Muscle of back (tissue), 11 donors: ENCODE data around the gene KAZN. TPM values are rescaled to one million over a fixed set of nuclear protein-coding genes. Genes with fewer than 3 reads are reported as not detected.
A peak's percentile ranks its signal among the peaks of the same experiment; 100 is the strongest.
"Not testable (repeated sequence)": the region's sequence is repeated elsewhere in the genome, so short reads cannot be mapped to it uniquely, and the experiment has no call there.

Source experiments
- DNase-seq, 3 donors: peaks; one replicate each; pipeline versions ENCODE4 v3.0.0 to v3.0.0-alpha.2; 2013
- polyA plus RNA-seq, 10 donors: library from polyadenylated mRNA; unstranded; fragments of 120-200 nt; gene quantifications; one replicate each; pipeline ENCODE4 v1.2.1, GENCODE V29; 2013; ENCODE audit not compliant: insufficient read length in 10 of 10

Gene KAZN
- polyA plus RNA-seq, 10 donors: 10.8 to 16.9 (median 13.7) TPM

DNA sequence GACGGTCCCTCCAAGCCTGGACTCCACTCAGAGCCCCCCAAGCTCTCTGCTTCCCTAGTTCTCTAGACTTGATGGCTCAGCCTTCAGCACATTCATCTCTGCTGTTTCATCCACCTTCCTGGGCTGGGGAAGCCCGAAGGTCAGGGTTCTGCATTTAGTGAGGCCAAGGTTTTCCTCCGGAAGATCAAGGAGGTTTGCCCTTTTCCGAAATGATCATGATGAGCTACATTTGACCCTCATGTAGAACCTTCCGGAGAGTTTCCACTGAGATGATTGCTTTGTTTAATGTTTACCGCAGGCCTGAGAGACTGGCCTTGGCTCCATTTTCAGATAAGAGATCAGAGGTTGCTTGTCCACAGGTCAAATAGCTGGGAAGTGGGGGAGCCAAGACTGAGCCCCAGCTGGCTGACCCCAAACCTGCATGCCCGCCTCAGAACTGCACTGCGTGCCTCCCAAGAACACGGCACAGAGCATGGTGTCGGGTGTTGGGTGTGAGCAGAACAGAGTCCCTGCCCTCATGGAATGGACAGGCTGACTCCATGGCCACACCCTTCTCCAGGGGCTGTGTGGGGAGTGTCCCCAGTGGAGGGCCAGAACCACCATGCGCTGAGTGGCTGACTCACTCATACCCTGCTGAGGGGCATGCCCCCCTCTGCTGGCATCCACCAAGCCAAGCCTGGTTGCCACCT lies 354.3 kb downstream of the KAZN start:
- DNase-seq: no peak

- no peak for DNase-seq
Measured at GRCh38 chr1:14954210-14954609, 355.7 kb downstream of the KAZN start.

- DNase-seq: no peak
Measured at GRCh38 chr1:14954930-14955329, 356.4 kb downstream of the KAZN start.

- no peak for DNase-seq
Measured at GRCh38 chr1:14955402-14955801, 356.9 kb downstream of the KAZN start.

DNA sequence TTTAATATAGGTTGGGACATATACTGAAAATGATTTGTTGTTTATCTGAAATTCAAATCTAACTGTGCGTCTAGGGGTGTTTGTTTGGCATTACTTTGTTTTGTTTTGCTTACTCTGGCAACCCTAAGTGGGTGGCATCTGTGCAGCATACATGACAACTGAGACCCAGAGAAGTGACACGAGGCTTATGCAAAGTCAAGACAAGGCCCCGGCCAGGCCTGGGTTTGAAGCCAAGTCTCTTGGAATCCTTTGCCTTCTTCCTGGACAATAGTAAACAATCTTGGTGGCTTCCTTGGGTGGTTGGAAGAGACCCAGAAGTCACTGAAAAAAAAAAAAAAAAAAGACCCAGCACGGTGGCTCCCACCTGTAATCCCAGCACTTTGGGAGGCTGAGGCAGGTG lies 357.5 kb downstream of the KAZN start:
- DNase-seq: no peak

DNA sequence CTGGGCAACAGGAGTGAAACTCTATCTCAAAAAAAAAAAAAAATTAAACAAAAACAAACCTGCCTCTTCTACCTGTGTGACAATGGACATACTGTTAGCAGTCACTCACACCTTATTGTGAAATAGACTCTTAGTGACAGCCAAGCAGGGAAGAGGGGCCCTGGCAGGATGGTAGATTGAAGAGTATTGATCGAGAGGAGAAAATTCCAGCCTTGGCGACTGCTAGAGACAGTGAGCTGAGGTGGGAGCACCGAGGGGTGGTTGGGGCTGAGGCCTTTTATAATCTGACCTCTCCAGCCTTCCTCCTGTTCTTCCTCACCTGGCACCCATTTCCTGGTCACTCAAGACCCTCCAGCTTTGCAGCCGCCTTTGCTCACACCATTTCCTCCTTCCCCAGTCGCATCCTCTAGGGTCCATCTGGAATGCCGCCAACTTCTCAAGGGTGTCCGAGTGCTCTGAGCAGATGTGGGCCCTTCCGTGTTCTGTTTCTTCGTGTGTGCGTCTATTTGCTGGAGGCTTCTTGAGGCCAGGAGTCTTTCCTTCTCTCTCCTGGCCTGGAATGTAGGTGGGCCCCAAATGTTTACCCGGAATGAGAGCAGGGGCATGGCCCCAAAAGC lies 358.2 kb downstream of the KAZN start:
- DNase-seq: no peak

- no peak for DNase-seq
Measured at GRCh38 chr1:14957375-14958098, 359.1 kb downstream of the KAZN start.

GRCh38 chr1:14958249-14959058 lies 360.0 kb downstream of the KAZN start:
- DNase-seq: no peak

DNA sequence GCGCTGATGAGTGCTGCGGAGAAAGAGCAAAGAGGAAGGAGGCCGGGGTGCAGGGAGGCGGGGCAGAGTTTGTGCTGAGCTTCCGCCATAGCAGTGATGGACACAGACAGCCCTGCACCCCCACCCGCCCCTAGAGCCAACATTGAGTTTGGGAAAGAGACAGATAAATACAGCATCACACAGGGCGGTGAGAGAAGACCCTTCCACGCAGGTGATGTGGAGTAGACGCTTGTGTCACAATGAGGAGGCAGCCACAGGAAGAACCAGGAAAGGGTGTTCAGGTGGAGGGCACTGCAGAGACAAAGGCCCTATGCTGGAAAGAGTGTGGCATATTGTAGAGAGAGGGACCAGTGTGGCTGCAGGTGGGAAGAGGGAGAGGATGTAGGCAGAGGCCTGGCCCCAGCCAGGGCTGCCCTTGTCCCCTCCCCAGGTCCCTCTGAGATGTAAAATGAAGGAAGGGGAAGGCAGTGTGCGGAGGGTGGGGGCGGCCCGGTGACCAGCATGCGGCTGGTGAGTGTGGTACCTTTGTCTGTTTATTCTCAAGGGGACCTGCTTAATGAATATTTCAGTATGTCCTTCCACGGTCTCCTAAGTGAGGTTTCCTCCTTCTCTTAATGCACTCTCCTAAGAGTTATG lies 360.7 kb downstream of the KAZN start:
- no peak for DNase-seq

GRCh38 chr1:14961661-14962267 lies 363.3 kb downstream of the KAZN start:
- DNase-seq: no peak

DNA sequence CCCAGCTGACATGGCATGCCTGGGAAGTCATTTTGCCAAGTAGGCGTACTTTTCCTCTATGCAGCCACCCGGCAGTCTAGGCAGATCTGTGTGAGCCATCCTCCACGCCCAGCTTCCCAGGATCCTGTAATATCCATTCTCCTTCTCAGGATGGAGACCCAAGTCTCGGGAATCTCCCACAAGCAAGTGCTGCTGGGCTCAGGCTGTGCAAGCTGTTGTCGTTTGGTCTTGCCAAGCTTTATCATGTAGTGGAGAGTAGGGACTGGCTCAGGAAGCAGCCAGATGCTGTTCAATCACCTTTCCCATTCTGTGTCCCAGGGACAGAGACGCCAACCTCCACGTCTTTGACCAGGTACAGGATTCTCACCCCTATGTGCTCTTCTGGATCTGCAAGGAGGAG lies 363.9 kb downstream of the KAZN start:
- DNase-seq: no peak

- DNase-seq: not testable (repeated sequence)
Measured at GRCh38 chr1:14963791-14964710, 365.6 kb downstream of the KAZN start.

- DNase-seq: no peak
Measured at GRCh38 chr1:14964711-14965055, 366.2 kb downstream of the KAZN start.

- DNase-seq: peak; percentile 41 to 76 (median 69)
Measured at GRCh38 chr1:14968251-14968851, 369.9 kb downstream of the KAZN start.

DNA sequence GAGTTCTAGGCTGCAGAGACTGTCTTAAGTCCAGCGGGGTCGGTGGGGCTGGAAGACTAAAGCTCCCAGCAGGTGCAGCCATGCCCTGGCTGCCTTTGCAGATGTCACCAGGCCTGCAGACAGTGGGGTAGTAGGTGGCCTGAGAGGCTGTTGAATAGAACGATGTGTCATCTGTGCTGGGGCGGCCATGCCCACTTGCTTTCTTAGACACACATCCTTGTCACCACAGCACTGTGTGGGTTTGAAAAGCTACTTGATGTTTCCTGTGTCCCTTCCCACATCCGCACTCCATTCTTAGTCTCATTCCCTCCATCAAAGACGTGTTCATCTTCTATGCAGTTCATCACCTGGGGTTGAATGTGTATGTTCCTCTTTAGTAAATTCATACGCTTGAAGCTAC lies 370.5 kb downstream of the KAZN start:
- DNase-seq: no peak

GRCh38 chr1:14970115-14970798 lies 371.8 kb downstream of the KAZN start:
- DNase-seq: peak in 2 of 3 donors; percentile 46 to 80

DNA sequence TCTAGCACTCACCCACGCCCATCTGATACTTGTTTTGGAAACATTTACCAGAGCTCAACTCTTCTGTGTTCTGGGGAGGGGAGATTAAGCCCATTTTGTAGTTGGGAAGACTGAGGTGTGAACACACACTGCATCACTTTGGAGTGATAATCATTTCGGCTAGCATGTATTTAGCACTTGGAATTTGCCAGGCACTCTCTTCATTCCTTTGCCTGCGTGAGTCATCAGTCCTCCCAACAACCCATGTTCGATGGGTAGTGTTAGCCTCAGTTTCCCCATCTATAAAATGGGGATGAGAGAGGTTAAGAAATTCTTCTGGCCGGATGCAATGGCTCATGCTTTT lies 372.3 kb downstream of the KAZN start:
- DNase-seq: no peak

DNA sequence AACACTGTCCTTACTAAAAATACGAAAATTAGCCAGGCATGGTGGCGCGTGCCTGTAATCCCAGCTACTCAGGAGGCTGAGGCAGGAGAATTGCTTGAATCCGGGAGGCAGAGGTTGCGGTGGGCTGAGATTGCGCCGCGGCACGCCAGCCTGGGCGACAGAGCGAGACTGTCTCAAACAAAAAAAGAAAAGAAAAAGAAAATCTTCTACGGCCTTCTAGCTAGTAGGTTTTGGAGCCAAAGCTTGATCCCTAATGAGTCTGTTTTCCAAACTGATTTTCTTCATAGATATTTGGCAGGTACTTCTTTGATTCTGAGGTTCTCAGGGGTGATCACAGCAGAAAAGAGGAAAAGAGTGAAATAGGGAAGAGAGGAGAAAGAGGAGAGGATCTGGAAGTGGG lies 372.7 kb downstream of the KAZN start:
- no peak for DNase-seq

DNA sequence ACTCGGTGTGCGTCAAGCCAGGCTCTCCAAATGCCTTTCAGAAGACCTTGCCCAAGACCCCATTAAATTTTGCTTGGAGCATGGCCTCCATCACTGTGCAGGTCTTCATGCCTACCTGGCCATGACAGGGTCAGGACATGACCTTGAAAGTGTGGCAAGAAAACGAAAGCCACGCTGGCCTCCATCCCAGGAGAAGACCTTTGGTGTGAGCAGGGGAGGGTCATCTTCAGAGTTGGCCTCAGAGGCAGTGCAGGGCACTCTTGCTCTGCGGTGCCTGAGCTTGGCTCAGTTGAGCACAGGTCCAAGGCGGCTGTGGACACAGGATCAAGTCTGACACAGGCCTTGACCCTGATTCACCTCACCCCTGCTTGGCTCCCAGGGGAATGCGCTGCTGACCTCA lies 373.6 kb downstream of the KAZN start:
- no peak for DNase-seq
